Right cardiac atrium (tissue), 5 donors: ENCODE results near the gene KIAA1671. TPM values are rescaled to one million over a fixed set of nuclear protein-coding genes. Genes with fewer than 3 reads are reported as not detected.
"Not testable (repeated sequence)": the region's sequence is repeated elsewhere in the genome, so short reads cannot be mapped to it uniquely, and the experiment has no call there.

Experiments used
- ATAC-seq, 2 donors: fragments of 200-7000 bp; cut with Tn5 transposase; one replicate each; pipeline versions ENCODE4 v1.8.0 to v1.9.1; 2020; ENCODE audit warnings: moderate library complexity in 2 of 2, mild to moderate bottlenecking in 1 of 2
- DNase-seq, 3 donors: peaks; one replicate each; pipeline ENCODE4 v3.0.0-alpha.2; 2020
- H3K27ac ChIP-seq: one replicate; pipeline ENCODE4 v1.5.1; 2013; ENCODE audit warnings: mild to moderate bottlenecking, low read length, control low read depth, moderate library complexity
- H3K27me3 ChIP-seq: one replicate; pipeline ENCODE4 v1.6.1; 2013; ENCODE audit not compliant: control insufficient read depth, insufficient read depth
- H3K4me1 ChIP-seq: one replicate; pipeline ENCODE4 v1.6.1; 2013; ENCODE audit warnings: low read length; ENCODE audit not compliant: control insufficient read depth, insufficient read depth
- H3K4me3 ChIP-seq: one replicate; pipeline ENCODE4 v1.5.1; 2013; ENCODE audit warnings: low read length, control low read depth
- H3K9me3 ChIP-seq: one replicate; pipeline ENCODE4 v1.6.1; 2013; ENCODE audit warnings: low read length; ENCODE audit not compliant: control insufficient read depth
- whole genome bisulfite sequencing: extraction: QIAGEN DNeasy Blood & Tissue Kit; methylation state at CpG from one replicate; pipeline ENCODE4 v1.1.7; 2013; 5-methylcytosine and 5-hydroxymethylcytosine counted together
- intact Hi-C, 4 donors: fragments of 100-400 bp; cut with DNase I; formaldehyde crosslinking; loops; one replicate each; pipeline versions ENCODE4 v1.11.0 to v1.14.0; 2022 to 2023
- polyA plus RNA-seq: library from polyadenylated mRNA; stranded (reverse); fragments of 200-250 nt; gene quantifications from one replicate; pipeline ENCODE4 v1.2.3, GENCODE V29; 2013
- total RNA-seq, 4 donors: library from RNA; stranded (reverse); fragmentation: NEBNext Ultra II Directional; extraction: Animal tissue kit (Norgen Biotek cat#: 25700); gene quantifications; one replicate each; pipeline ENCODE4 v1.2.1, GENCODE V29; 2021
- donor health status: healthy with polysubstance abuse.
- donor health status: DM: no; HTN: yes; CAD: no.
- donor health status: DM: no; HTN: no; CAD: no.
- donor health status: DM: no; HTN: yes; CAD: no; lungs with severe emphysema.
- donor health status: DM: yes; HTN: yes; CAD: no.

KIAA1671 gene
- total and polyA plus RNA-seq, 5 donors: 7.5 to 24.0 (median 19.9) TPM

DNA sequence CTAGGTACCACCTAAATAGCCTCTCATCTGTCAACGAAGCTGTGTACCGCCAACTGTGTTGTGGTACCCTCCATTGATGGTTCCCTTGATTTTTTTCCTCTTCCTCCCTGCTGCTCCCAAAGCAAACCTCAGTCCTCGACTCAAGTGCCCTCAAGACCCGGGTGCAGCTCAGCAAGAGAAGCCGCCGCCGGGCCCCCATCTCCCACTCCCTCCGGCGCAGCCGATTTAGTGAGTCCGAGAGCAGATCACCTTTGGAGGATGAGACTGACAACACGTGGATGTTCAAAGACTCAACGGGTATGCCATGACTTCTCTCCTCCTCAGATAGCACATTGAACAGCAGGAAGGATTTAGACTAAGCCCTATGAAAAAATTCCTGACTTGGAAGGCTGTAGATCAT lies 224.7 kb downstream of the KIAA1671 start:
- Histone ChIP-seq H3K27me3 (no peaks in the 10 kb centered on the region), H3K4me1 (no peaks in the 10 kb centered on the region), H3K4me3 (no peak overlapping the region), H3K9me3 (no peaks in the 10 kb centered on the region), H3K27ac (no peak overlapping the region)
- intact Hi-C loops: no loop called here
- ATAC-seq (no peak), DNase-seq (peak in 1 of 3 donors; percentile 28)
- WGBS: 93% methylated on average over 13 of the region's 13 CpGs

DNA sequence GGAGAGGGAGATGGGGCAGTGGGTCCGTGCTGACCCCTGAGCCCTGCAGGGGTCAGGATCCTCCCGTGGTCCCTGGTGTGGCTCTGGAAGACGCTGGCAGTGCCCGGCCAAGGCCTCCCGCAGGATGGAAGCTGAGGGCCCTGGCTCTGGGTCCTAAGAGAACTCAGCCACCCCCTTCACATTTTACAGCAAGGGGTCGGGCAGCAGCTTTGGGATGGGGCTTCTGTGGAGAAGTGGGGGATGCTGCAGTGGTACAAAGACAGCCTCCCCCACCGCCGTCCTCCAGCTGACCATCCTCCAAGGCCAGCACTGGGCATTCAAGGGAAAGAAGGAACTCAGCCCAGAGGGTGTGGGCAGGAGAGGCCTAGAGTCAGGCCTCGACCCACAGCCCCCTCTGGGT lies 225.4 kb downstream of the KIAA1671 start:
- DNase-seq (no peak), ATAC-seq (peak in 1 of 2 donors; percentile 15)
- intact Hi-C loops: no loop called here
- Histone ChIP-seq H3K27ac (no peak overlapping the region), H3K9me3 (no peaks in the 10 kb centered on the region), H3K4me3 (no peak overlapping the region), H3K27me3 (no peaks in the 10 kb centered on the region), H3K4me1 (no peaks in the 10 kb centered on the region)
- 90% methylated on average over 9 of the region's 9 CpGs for WGBS

DNA sequence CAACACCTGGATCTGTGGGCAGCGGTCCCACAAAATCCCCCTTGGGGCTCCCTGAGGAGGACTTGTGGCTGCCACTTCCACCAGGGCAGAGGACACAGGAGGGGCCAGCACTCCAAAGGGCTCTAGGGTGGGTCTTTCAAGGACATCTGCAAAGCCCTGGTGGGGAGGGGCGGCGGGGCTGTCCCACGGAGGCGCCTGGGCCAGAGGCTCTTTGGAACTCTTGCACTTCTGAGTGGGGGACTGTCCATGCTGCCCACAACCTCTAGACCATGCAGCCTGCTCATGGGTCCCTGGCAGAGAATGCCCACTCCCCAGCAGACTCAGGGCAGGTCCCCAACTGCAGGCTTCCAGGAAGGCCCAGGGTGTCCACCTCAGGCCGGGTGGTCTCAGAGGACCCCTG lies 225.8 kb downstream of the KIAA1671 start:
- ATAC-seq (peak; percentile 60 to 65), DNase-seq (peak in 1 of 3 donors; percentile 65)
- H3K27ac ChIP-seq, H3K27me3 ChIP-seq, H3K4me3 ChIP-seq, H3K4me1 ChIP-seq, intact Hi-C loops, H3K9me3 ChIP-seq: not testable (repeated sequence)
- 88% methylated on average over 6 of the region's 6 CpGs for WGBS

DNA sequence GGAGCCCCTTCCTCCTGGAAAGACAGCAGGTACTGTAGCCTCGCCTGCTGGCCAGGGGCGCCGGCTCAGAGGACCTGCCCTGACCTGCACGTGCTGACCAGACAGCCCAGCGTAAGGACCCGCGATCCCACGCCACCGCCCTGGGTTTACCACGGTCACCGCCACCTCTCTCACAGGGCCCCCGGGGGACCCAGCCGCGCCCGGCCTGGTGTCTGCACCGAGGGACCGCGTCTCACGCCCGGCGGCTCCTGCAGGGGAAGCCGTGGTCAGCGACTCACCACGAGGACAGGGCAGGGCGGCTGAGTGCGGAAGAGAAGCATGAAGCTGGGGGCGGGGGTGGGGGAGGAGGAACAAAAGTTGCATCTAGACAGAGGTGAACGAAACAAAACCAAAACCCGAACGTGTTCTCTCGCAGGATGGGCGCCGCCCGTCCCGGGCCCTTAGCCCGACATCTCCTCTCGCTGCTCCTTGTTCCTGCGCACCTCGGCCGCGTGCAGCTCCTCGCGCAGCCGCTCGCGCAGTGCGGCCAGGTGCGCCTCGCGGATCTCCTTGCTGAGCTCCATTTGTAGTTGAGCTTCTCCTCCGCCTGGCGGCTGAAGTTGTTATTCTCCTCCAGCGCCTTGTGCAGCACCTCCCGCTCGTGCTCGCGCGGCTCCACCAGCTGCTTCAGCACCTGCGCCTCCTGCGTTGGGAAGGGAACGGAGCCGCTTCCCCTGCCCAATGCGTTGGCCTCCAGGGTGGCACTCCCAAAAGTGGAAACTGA lies 226.5 kb downstream of the KIAA1671 start:
- WGBS: 74% methylated on average over 48 of the region's 63 CpGs
- peak in 1 of 3 donors; percentile 41 for DNase-seq
- H3K9me3 ChIP-seq, H3K27me3 ChIP-seq, intact Hi-C loops, H3K4me3 ChIP-seq, H3K4me1 ChIP-seq, H3K27ac ChIP-seq: not testable (repeated sequence)
- ATAC-seq: peak; percentile 28 to 58

DNA sequence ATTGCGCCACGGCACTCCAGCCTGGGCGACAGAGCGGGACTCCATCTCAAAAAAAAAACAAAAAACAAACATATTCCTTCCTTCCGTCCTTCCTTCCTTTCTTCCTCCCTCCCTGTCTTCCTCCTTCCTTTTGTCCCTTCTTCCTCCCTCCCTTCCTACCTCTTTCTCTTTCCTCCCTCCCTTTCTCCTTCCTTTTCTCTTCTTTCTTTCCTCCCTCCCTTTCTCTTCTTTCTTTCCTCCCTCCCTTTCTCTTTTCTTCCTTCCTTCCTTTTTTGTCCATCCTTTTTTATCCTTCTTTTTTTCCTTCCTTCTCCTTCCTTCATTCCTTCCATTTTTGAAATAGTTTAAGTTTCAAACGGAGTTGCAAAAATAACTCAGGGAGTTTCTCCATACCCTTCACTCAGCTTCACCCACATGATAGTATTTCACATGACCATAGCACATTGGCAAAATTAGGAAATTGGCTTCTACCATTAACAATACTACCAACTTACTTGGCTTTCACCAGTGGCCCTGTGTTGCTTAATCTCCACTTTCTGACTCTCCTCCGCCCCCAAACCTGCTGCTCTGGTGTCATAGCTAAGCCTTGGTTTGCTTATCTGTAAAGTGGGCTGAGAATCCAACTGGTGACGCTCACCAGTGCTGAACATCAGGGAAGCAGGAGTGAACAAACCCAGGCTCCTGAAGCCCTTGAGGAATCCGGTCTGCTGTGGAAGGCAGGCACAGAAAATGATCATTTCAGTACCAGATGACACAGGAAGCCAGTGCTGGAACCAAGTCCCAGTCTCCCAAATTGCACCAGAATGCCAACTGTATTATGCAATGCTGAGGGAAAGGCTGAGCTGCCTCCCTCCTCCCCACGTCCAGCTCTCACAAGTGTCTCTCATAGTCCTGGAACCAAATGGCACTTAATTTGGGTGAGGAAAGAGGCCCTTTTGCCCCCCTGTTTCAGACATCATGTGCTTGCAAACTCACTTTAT lies 229.9 kb downstream of the KIAA1671 start:
- Histone ChIP-seq H3K27me3 (no peaks in the 10 kb centered on the region), H3K4me1 (no peaks in the 10 kb centered on the region), H3K9me3 (no peaks in the 10 kb centered on the region), H3K4me3 (no peak overlapping the region), H3K27ac (no peak overlapping the region)
- WGBS: 80% methylated on average over 10 of the region's 10 CpGs
- intact Hi-C loops: no loop called here
- no peak for DNase-seq
- no peak for ATAC-seq

DNA sequence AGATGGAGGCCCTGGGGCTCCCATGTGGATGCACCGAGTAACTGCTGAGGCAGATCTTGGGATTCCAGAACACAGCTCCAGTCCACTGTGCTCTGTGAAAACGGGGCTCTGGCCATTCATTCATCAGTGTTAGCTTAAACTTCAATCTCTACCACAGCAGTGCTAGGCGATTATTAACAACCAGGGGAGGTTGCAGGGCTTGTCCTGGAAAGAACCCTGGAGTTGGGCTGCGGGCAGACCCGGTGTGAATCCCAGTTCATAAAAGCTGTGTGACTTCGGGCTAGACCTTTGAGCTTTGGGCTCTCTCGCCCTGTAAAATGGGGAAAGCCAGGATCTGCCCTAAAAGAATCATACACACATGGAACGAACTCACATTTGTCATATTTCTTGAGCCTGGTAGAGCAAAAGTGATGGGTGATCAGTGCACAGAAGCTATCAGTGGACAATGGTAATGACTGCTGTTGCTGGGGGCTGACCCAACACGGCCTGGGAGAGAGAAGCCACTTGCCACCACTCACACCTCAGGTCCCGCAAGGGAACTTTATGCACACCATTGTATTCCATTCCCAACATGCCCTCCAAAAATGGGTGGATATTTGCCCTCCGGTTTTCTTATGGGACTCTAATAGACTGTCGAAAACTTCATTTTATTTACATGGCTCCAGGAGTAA lies 231.6 kb downstream of the KIAA1671 start:
- Histone ChIP-seq H3K4me1 (no peaks in the 10 kb centered on the region), H3K27me3 (no peaks in the 10 kb centered on the region), H3K4me3 (no peak overlapping the region), H3K27ac (no peak overlapping the region), H3K9me3 (no peaks in the 10 kb centered on the region)
- WGBS: 91% methylated on average over 12 of the region's 12 CpGs
- DNase-seq (no peak), ATAC-seq (no peak)
- intact Hi-C loops: no loop called here

DNA sequence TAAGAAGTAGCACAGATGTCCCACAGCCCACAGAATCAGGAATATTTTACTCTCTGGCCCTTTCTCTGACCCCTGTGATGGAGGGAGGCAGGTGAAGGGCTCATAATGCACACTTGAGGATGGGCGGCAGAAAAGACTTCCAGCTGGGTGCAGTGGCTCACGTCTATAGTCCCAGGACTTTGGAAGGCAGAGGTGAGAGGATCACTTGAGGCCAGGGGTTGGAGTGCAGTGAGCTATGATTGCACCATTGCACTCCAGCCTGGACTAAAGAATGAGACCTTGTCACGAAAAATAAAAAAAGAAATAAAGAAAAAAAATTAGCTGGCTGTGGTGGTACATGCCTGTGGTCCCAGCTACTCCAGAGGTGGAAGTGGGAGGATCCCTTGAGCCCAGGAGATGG lies 233.6 kb downstream of the KIAA1671 start:
- H3K27me3 ChIP-seq: no peaks in the 10 kb centered on the region
- no peaks in the 10 kb centered on the region for H3K4me1 ChIP-seq
- ATAC-seq (no peak), DNase-seq (no peak)
- H3K9me3 ChIP-seq: no peaks in the 10 kb centered on the region
- no peak overlapping the region for H3K4me3 ChIP-seq
- no peak overlapping the region for H3K27ac ChIP-seq
- WGBS: 88% methylated on average over 3 of the region's 3 CpGs
- intact Hi-C loops: no loop called here

DNA sequence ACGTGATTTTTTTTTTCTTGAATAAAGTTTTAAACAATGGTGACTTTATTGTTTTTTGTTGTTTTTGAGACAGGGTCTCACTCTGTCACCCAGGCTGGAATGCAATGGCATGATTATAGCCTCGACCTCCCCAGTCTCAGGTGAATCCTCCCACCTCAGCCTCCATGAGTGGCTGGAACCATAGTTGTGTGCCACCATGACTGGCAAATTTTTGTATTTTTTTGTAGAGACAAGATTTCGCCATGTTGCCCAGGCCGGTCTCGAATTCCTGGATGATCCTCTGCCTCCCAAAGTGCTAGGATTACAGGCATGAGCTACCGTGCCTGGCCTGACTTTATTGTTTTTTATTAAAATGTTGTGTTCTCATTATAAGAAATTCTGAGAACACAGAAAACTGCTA lies 235.0 kb downstream of the KIAA1671 start:
- intact Hi-C loops: no loop called here
- 89% methylated on average over 6 of the region's 6 CpGs for WGBS
- Histone ChIP-seq H3K4me1 (no peaks in the 10 kb centered on the region), H3K27ac (no peak overlapping the region), H3K4me3 (no peak overlapping the region), H3K27me3 (no peaks in the 10 kb centered on the region), H3K9me3 (no peaks in the 10 kb centered on the region)
- DNase-seq: no peak
- no peak for ATAC-seq

DNA sequence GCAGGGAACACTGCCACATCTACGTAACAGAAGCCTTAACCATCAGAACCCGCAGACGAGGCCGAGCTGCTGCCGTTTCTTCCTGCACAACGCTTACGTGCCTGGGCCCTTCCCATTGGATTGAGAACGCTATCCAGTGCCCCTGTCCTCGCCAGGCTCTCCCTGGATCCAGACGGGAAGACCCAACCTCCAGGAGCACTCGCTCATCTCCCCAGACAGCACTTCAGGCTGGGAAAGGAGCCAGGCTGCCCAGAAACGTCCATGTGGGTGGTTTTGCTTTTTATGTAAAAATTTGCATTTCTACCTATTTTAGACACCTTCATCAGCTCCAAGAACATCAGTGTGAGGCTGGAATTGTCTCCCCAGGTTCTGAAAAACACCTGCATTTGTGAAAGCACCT lies 239.9 kb downstream of the KIAA1671 start:
- Histone ChIP-seq H3K27me3 (no peaks in the 10 kb centered on the region), H3K4me3 (no peak overlapping the region), H3K9me3 (no peaks in the 10 kb centered on the region), H3K27ac (no peak overlapping the region), H3K4me1 (no peaks in the 10 kb centered on the region)
- DNase-seq (no peak), ATAC-seq (no peak)
- WGBS: 86% methylated on average over 12 of the region's 12 CpGs
- intact Hi-C loops: no loop called here

DNA sequence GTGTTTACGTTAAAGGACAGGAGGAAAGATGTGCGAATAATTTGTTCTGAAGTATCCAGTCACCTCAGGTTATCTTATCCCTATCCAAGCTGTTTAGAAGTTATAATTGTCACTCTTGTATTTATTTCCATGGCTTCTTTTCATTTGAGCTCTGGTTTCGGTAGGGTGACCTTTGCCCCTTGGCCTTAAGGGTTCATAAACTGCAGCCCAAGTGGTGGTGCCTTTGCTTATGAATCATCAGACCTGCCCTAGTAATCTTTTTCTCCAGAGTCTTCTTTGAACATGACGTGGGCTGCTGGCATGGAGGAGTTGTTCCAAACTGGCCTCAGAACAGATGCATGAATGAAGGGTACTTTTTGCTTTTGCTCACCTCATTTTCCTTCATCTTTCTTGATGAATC lies 240.6 kb downstream of the KIAA1671 start:
- Histone ChIP-seq H3K4me1 (no peaks in the 10 kb centered on the region), H3K4me3 (no peak overlapping the region), H3K27me3 (no peaks in the 10 kb centered on the region), H3K27ac (no peak overlapping the region), H3K9me3 (no peaks in the 10 kb centered on the region)
- ATAC-seq: no peak
- WGBS: 70% methylated on average over 4 of the region's 4 CpGs
- intact Hi-C loops: no loop called here
- DNase-seq: no peak

DNA sequence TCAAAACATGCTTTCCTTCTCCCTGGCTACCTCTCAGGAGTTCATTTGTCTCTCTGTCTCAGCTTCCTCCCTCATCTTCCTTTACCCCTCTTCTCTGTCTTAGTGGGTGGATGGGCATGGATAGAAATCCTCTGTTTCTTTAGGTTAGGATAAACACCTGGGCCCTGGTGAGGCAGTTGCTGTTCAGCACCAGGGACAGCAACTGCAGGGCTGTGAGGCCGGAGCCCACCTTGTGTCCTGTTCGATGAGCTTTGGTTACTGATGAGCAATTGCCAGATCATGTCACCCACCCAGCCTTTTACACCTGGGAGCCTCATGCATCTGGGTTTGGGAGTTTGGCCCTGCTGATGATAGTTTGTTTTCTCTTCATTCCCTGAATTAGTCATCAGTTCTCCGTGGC lies 241.0 kb downstream of the KIAA1671 start:
- WGBS: 70% methylated on average over 3 of the region's 3 CpGs
- ATAC-seq (no peak), DNase-seq (no peak)
- no peaks in the 10 kb centered on the region for H3K4me1 ChIP-seq
- intact Hi-C loops: no loop called here
- no peaks in the 10 kb centered on the region for H3K27me3 ChIP-seq
- no peak overlapping the region for H3K4me3 ChIP-seq
- no peaks in the 10 kb centered on the region for H3K9me3 ChIP-seq
- no peak overlapping the region for H3K27ac ChIP-seq
